ENCODE measurements around the gene HLA-DMA. TPM values are rescaled to one million over a fixed set of nuclear protein-coding genes. Genes with fewer than 3 reads are reported as not detected.

HLA-DMA gene
- total and polyA plus RNA-seq, 4 experiments from 2014 or later: 8.1 to 26.0 (median 9.3) TPM

DNA sequence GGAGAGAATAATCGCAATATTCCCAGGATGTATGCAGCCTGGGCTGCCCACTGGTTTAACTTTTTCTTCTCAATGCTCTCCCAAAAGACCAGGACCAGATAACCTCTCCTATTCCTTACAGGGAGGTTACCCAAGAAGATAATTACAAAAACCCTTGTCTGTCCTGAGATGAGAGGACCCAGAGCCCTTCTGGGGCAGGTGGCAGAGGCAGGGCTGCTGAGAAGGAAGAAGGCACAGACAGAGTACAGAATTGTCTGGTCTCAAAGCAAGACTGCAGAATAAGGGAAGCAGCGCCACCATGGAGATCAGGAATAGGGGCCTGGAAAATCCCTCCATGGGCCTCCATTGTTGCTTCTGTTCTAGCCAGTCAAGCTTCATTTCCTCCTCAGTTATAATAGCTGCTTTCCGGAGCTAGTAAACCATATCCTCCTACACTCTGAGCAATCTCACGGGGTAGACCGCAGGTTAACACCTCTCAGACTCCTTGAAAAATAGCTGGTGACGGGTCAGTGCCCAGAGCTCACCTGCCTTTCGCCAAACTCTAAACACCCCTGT lies 11.6 kb downstream of the HLA-DMA start:
- intact Hi-C loops (cut with micrococcal nuclease): loop anchor here (1.0 to 2.0 kb wide), 2 partner anchors 27 to 44 kb away; partner anchors contain the start of gene BRD2
- peak overlapping the region; percentile 57 to 73 for H3K4me3 ChIP-seq (ENCODE audit: low read length in 2 of 2)

DNA sequence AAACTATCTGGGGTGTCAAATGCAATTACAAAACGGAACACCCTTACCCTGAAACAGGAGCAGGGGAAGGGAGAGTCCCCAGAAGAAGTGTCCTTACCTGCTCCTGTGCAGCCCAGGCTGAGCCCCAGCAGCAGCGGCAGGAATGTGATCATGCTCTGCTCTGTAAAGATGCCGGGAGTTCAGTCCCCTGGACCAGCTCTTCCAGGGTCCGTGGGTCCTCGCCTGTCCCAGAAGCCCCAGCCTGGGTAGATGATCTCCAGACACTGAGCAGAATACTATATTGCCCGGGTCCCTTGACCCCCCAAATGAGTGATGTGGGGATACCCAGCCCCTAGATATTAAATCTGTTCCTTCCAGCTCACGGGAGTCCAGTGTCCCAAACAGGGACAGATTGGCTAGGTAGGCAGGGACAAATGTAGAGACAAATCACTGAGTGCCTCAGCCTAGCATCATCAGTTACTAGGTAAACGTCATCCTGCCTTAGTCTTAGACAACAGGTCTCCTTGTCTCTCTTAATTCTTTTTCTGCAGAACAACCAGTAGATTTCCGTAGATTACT lies 12.2 kb downstream of the HLA-DMA start, which contains the start of gene HLA-DMB:
Gene HLA-DMB, minus strand, starts transcription at position 373 of the 558 bp plus-strand sequence. Its CDS starts 221 bp downstream, at position 152.
- H3K27me3 Mint-ChIP-seq: no peaks in the 10 kb centered on the region
- no peaks in the 10 kb centered on the region for H3K9me3 Mint-ChIP-seq
- Histone ChIP-seq H3K27ac (ENCODE audit: low read depth, low read length) (peak within 1 kb of the TSS; percentile 68), H3K36me3 (ENCODE audit: insufficient read depth, low read length) (no peaks in the 10 kb centered on the region), H3K9me3 (ENCODE audit: control insufficient read depth in 1 of 2, low read length in 2 of 2) (no peaks in the 10 kb centered on the region), H3K27me3 (ENCODE audit: insufficient read depth, low read length) (no peaks in the 10 kb centered on the region), H3K4me3 (ENCODE audit: low read length in 2 of 2) (peak within 1 kb of the TSS; percentile 57 to 73), H3K4me1 (ENCODE audit: insufficient read depth, low read length) (peaks cover 57% of the 10 kb centered on the region)
- peaks cover 46 to 60% (median 53%) of the 10 kb centered on the region in 4 donors for H3K4me1 Mint-ChIP-seq
- peak; percentile 68 to 82 (median 70) for DNase-seq
- H3K27ac Mint-ChIP-seq: peak within 1 kb of the TSS; percentile 90 to 99 (median 94)
- H3K4me3 Mint-ChIP-seq: peak within 1 kb of the TSS; percentile 89 to 97 (median 92)
- H3K36me3 Mint-ChIP-seq: no peaks in the 10 kb centered on the region
- ChIA-PET POLR2A (ENCODE audit: partially characterized antibody) (interaction anchor here (1.0 to 15.8 kb wide), 10 partner anchors 12 to 102 kb away, joined by 3 to 698 read pairs (median 7); partner anchors contain the start of genes BRD2, HLA-DMA, PSMB9 and TAP1), CTCF (ENCODE audit: partially characterized antibody) (interaction anchor here (0.7 to 15.9 kb wide), 15 partner anchors 8 to 112 kb away, joined by 3 to 631 read pairs (median 4); partner anchors contain the start of genes BRD2, HLA-DMA and TAP2)
- intact Hi-C loops (cut with micrococcal nuclease): loop anchor here (1.0 to 2.0 kb wide), 2 partner anchors 28 to 44 kb away; partner anchors contain the start of gene BRD2

More for the DNA sequence above, 11.6 kb downstream of the HLA-DMA start:
- Mint-ChIP-seq H3K27me3 (no peaks in the 10 kb centered on the region), H3K36me3 (no peaks in the 10 kb centered on the region), H3K4me3 (peak overlapping the region; percentile 89 to 97 (median 92)), H3K27ac (peak overlapping the region; percentile 90 to 99 (median 94)), H3K4me1 (peaks cover 45 to 61% (median 53%) of the 10 kb centered on the region in 4 donors), H3K9me3 (no peaks in the 10 kb centered on the region)
- DNase-seq: peak; percentile 52 to 75 (median 62)
- POLR2A ChIA-PET (ENCODE audit: partially characterized antibody): interaction anchor here (0.9 to 15.8 kb wide), 10 partner anchors 11 to 846 kb away, joined by 3 to 698 read pairs (median 7); partner anchors contain the start of genes BRD2, HLA-DMA, PSMB9 and TAP1
- no peaks in the 10 kb centered on the region for H3K36me3 ChIP-seq (ENCODE audit: insufficient read depth, low read length)
- H3K9me3 ChIP-seq (ENCODE audit: control insufficient read depth in 1 of 2, low read length in 2 of 2): no peaks in the 10 kb centered on the region
- H3K27me3 ChIP-seq (ENCODE audit: insufficient read depth, low read length): no peaks in the 10 kb centered on the region
- H3K27ac ChIP-seq (ENCODE audit: low read depth, low read length): peak overlapping the region; percentile 68
- peaks cover 57% of the 10 kb centered on the region for H3K4me1 ChIP-seq (ENCODE audit: insufficient read depth, low read length)
- CTCF ChIA-PET (ENCODE audit: partially characterized antibody): interaction anchor here (0.7 to 15.9 kb wide), 14 partner anchors 9 to 113 kb away, joined by 3 to 631 read pairs (median 6); partner anchors contain the start of genes BRD2, HLA-DMA and TAP2

DNA sequence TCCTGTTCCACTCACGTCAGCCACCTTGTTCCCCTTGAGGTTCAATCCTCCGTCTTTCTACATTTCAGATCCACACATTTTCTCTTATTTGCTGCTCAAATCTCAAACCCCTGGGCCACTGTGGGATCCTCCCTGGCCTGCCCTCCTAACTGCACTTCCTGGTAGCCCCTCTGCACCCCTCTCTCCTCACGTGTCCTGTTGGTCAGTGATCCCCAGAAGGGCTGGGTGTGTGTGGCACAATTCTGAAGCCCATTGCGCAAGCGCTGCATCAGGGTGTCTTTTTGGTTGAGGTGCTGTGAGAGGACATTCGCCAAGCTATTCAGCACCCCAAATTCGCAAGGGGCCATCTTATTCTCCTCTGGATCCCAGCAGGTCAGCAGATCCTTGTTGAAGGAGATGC lies 14.4 kb downstream of the HLA-DMA start:
- H3K27me3 ChIP-seq (ENCODE audit: insufficient read depth, low read length): no peaks in the 10 kb centered on the region
- ChIA-PET POLR2A (ENCODE audit: partially characterized antibody) (interaction anchor here (15.8 kb wide), 1 partner anchor 37 kb away, joined by 698 read pairs; the partner anchor contains the start of gene BRD2), CTCF (ENCODE audit: partially characterized antibody) (interaction anchor here (15.9 kb wide), 2 partner anchors 15 to 42 kb away, joined by 567 to 631 read pairs; partner anchors contain the start of gene HLA-DMA)
- H3K4me1 Mint-ChIP-seq: peaks cover 31 to 39% (median 35%) of the 10 kb centered on the region in 4 donors
- intact Hi-C loops (cut with micrococcal nuclease): no loop called here
- no peak for DNase-seq
- no peak overlapping the region for H3K4me3 ChIP-seq (ENCODE audit: low read length in 2 of 2)
- peaks cover 40% of the 10 kb centered on the region for H3K4me1 ChIP-seq (ENCODE audit: insufficient read depth, low read length)
- no peaks in the 10 kb centered on the region for H3K27me3 Mint-ChIP-seq
- H3K27ac ChIP-seq (ENCODE audit: low read depth, low read length): no peak overlapping the region
- H3K9me3 ChIP-seq (ENCODE audit: control insufficient read depth in 1 of 2, low read length in 2 of 2): no peaks in the 10 kb centered on the region
- no peaks in the 10 kb centered on the region for H3K9me3 Mint-ChIP-seq
- peaks cover 0 to 3% of the 10 kb centered on the region in 2 donors for H3K36me3 Mint-ChIP-seq
- H3K36me3 ChIP-seq (ENCODE audit: insufficient read depth, low read length): no peaks in the 10 kb centered on the region
- no peak overlapping the region for H3K27ac Mint-ChIP-seq
- no peak overlapping the region for H3K4me3 Mint-ChIP-seq

DNA sequence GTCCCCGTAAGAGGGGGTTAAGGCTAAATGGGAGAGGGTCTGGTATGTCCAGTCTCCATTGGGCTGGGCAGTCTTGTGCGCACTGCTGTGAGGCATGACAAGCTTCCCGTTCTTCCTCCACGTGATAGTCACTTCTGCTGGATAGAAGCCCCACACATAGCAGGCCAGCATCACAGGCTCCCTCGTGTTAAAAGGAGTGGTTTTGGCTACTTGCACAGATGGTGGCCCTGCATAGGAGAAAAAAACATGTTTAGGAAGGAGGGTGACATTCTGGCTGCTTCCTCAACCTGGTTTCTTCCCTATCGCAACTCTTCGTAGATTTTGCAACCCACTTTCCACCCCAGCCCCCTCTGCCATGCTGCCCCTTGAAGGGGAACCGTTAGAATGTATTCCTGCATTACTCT lies 15.7 kb downstream of the HLA-DMA start:
- Histone ChIP-seq H3K27me3 (ENCODE audit: insufficient read depth, low read length) (no peaks in the 10 kb centered on the region), H3K9me3 (ENCODE audit: control insufficient read depth in 1 of 2, low read length in 2 of 2) (no peaks in the 10 kb centered on the region), H3K4me1 (ENCODE audit: insufficient read depth, low read length) (peaks cover 29% of the 10 kb centered on the region), H3K4me3 (ENCODE audit: low read length in 2 of 2) (no peak overlapping the region), H3K36me3 (ENCODE audit: insufficient read depth, low read length) (no peaks in the 10 kb centered on the region), H3K27ac (ENCODE audit: low read depth, low read length) (no peak overlapping the region)
- H3K4me1 Mint-ChIP-seq: peaks cover 23 to 30% (median 24%) of the 10 kb centered on the region in 4 donors
- peak overlapping the region in 1 of 7 donors; percentile 25 for H3K27ac Mint-ChIP-seq
- H3K36me3 Mint-ChIP-seq: peaks cover 0 to 3% of the 10 kb centered on the region in 2 donors
- POLR2A ChIA-PET (ENCODE audit: partially characterized antibody): interaction anchor here (15.8 kb wide), 1 partner anchor 39 kb away, joined by 698 read pairs; the partner anchor contains the start of gene BRD2
- intact Hi-C loops (cut with micrococcal nuclease): no loop called here
- no peak for DNase-seq
- H3K27me3 Mint-ChIP-seq: no peaks in the 10 kb centered on the region
- no peak overlapping the region for H3K4me3 Mint-ChIP-seq
- CTCF ChIA-PET (ENCODE audit: partially characterized antibody): interaction anchor here (15.9 kb wide), 2 partner anchors 16 to 43 kb away, joined by 567 to 631 read pairs; partner anchors contain the start of gene HLA-DMA
- H3K9me3 Mint-ChIP-seq: no peaks in the 10 kb centered on the region

DNA sequence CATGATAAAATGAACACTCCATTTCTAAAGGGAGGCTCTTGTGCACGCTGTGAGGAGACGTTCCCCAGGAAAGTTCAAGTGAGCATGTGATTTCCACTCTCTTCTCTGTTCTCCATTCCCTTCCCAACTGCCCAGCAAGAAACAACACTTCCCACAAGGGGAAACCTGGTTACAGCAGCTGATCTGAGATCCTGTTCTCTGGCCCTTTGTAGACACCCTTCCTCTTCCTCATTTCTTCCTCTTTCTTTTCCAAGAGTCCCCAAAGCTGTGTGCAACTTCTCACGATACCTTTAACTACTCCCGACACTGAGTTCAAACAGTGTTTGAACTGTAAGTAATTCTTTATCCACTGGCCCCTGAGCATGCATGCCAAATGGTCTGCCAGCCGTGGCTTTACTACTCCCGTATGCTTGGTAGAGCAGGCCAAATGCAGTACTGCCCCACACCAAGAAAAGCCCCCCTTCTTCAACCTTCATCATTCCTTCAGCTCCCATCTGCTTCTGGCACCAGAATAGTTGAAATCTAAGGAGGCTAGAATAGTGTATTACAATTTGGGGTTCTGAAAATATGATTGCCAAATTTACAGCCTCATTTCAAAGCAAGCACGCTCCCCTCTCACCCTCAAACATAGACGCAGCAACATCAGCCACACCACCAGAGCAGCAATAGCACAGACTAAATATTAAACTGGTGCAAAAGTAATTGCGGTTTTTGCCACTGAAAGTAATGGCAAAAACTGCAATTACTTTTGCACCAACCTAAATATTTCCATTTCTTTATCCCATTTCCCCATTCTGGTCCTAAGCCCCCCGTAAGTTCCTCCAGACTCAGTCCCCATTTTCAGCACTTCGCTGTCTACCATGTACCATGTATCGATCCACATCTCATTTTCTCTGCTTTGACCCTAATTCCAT lies 16.4 kb downstream of the HLA-DMA start:
- H3K4me1 Mint-ChIP-seq: peaks cover 17 to 23% (median 18%) of the 10 kb centered on the region in 4 donors
- H3K9me3 Mint-ChIP-seq: peaks cover 0 to 1% (median 0%) of the 10 kb centered on the region in 8 donors

DNA sequence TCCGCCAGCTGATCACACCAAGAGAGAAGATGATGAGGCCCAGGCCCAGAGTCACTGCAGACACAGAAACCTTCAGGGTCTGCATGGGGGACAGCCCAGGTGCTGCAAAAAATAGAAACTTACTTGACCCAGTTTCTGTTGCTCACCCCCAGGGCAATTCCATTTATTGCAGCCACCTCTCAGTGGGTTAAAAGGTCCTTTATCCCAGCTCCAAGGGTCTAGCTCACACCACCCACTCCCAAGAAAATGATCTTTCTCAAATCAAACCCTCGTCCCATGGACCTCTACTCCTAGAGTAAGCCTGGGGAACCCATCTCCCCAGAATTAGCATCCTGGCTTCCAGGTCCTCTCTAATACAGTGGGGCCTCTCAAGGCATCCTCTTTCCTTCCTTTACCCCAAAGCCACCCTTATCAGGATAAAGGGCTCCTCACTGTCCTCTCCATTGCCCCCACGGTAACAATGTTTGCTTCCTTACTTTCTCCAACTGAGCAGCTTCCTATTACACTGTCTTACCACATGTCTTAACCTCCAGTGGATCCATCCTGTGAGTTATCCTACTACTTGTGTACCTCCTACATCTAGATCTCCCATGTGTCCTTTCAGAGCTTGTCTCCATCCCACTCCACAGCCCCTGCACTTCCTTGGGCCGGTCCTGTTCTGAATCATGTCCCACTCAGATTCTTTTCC lies 17.2 kb downstream of the HLA-DMA start:
- Histone ChIP-seq H3K4me3 (ENCODE audit: low read length in 2 of 2) (no peak overlapping the region), H3K27ac (ENCODE audit: low read depth, low read length) (no peak overlapping the region), H3K4me1 (ENCODE audit: insufficient read depth, low read length) (peaks cover 15% of the 10 kb centered on the region), H3K36me3 (ENCODE audit: insufficient read depth, low read length) (no peaks in the 10 kb centered on the region), H3K27me3 (ENCODE audit: insufficient read depth, low read length) (no peaks in the 10 kb centered on the region), H3K9me3 (ENCODE audit: control insufficient read depth in 1 of 2, low read length in 2 of 2) (no peaks in the 10 kb centered on the region)
- Mint-ChIP-seq H3K4me3 (peak overlapping the region in 1 of 8 donors; percentile 8), H3K9me3 (peaks cover 0 to 1% (median 0%) of the 10 kb centered on the region in 8 donors), H3K27ac (peak overlapping the region in 3 of 7 donors; percentile 47 to 76 (median 48)), H3K4me1 (peaks cover 9 to 15% (median 10%) of the 10 kb centered on the region in 4 donors), H3K27me3 (no peaks in the 10 kb centered on the region), H3K36me3 (peaks cover 0 to 3% of the 10 kb centered on the region in 2 donors)
- POLR2A ChIA-PET (ENCODE audit: partially characterized antibody): interaction anchor here (1.0 to 15.8 kb wide), 2 partner anchors 10 to 40 kb away, joined by 3 to 698 read pairs; partner anchors contain the start of gene BRD2
- CTCF ChIA-PET (ENCODE audit: partially characterized antibody): interaction anchor here (0.7 to 15.9 kb wide), 6 partner anchors 8 to 97 kb away, joined by 3 to 631 read pairs (median 54); partner anchors contain the start of genes BRD2, HLA-DMA and TAP2
- intact Hi-C loops (cut with micrococcal nuclease): no loop called here
- no peak for DNase-seq

More for the DNA sequence above, 16.4 kb downstream of the HLA-DMA start:
- ChIA-PET CTCF (ENCODE audit: partially characterized antibody) (interaction anchor here (0.7 to 15.9 kb wide), 6 partner anchors 7 to 98 kb away, joined by 3 to 631 read pairs (median 54); partner anchors contain the start of genes BRD2, HLA-DMA and TAP2), POLR2A (ENCODE audit: partially characterized antibody) (interaction anchor here (1.0 to 15.8 kb wide), 2 partner anchors 10 to 39 kb away, joined by 3 to 698 read pairs; partner anchors contain the start of gene BRD2)
- Mint-ChIP-seq H3K36me3 (peaks cover 0 to 3% of the 10 kb centered on the region in 2 donors), H3K4me3 (no peak overlapping the region), H3K27me3 (no peaks in the 10 kb centered on the region), H3K27ac (peak overlapping the region in 1 of 7 donors; percentile 23)
- no peaks in the 10 kb centered on the region for H3K36me3 ChIP-seq (ENCODE audit: insufficient read depth, low read length)
- intact Hi-C loops (cut with micrococcal nuclease): no loop called here
- no peaks in the 10 kb centered on the region for H3K27me3 ChIP-seq (ENCODE audit: insufficient read depth, low read length)
- DNase-seq: no peak
- peaks cover 23% of the 10 kb centered on the region for H3K4me1 ChIP-seq (ENCODE audit: insufficient read depth, low read length)
- H3K4me3 ChIP-seq (ENCODE audit: low read length in 2 of 2): no peak overlapping the region
- H3K9me3 ChIP-seq (ENCODE audit: control insufficient read depth in 1 of 2, low read length in 2 of 2): no peaks in the 10 kb centered on the region
- no peak overlapping the region for H3K27ac ChIP-seq (ENCODE audit: low read depth, low read length)
